HK-2 (cell line): ENCODE measurements around the gene GNPTG.

Experiments used
- DNase-seq: peaks from one replicate; pipeline ENCODE4 v3.0.0-alpha.2; 2018; ENCODE audit not compliant: unreplicated experiment

Gene GNPTG

DNA sequence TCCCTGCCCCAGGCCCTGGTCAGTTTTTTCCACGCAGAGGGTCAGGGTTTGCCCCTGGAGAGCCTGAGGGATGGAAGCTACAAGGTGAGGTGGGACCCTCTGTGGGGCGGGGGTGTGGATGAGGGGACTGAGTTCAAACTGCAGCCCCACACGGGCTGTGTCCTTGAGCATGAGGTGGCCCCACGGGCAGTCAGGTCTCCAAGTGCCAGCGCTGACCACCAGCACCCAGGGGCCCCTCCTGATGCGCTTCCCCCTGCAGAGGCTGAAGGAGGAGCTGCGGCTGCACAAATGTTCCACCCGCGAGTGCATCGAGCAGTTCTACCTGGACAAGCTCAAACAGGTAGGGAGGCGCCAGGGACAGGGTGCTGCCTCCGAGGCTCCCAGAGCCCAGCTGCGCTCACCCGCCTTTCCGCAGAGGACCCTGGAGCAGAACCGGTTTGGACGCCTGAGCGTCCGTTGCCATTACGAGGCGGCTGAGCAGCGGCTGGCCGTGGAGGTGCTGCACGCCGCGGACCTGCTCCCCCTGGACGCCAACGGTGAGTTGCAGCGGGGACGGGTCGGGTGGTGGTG lies 4.4 kb upstream of the GNPTG start:
- no peak for DNase-seq

DNA sequence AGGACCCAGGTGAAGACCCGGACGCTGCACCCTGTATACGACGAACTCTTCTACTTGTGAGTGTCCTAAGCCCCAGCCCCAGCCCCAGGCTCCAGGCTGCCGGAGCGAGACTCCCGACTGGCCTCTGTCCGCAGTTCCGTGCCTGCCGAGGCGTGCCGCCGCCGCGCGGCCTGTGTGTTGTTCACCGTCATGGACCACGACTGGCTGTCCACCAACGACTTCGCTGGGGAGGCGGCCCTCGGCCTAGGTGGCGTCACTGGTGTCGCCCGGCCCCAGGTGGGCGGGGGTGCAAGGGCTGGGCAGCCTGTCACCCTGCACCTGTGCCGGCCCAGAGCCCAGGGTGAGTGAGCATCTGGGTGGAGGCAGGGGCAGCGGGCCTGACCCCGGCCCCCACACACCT lies 3.8 kb upstream of the GNPTG start:
- no peak for DNase-seq

DNA sequence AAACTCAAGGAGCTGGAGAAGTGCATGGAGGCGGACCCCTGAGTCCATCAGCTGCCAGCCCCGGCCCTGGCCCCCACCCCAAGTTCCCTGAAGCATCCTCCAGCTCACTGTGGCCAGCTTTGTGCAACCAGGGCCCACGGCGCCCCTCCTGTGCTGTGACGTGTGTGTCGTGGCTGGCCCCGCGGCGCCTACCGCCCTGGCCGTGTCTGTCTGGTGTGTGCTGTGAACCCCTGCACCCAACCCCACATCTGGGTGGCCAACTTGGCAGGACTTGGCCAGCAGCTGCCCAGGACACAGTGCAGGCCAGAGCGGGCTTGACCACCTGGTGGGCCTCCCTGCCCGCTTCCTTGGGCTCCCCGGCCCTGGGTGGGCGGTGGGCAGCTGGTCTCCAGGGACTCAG lies 3.3 kb upstream of the GNPTG start:
- no peak for DNase-seq

DNA sequence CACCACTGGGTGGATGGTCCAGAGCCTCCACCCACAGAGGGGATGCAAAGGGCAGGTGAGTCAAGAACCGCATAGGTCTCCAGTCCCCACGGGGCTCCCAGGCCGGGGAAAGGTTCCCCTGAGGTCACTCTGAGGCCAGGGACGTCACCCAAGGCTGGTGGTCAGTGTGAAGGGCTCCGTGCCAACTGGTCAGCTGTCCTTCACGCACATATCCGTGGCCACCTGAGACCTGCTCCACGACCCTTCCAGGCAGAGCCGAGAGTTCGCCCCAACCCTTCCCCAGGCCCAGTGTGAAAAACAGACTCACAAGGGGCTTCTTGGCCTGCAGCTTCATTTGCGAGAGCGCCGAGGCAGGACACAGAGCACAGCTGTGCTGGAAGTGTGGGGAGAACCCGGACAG lies 2.8 kb upstream of the GNPTG start:
- DNase-seq: no peak

DNA sequence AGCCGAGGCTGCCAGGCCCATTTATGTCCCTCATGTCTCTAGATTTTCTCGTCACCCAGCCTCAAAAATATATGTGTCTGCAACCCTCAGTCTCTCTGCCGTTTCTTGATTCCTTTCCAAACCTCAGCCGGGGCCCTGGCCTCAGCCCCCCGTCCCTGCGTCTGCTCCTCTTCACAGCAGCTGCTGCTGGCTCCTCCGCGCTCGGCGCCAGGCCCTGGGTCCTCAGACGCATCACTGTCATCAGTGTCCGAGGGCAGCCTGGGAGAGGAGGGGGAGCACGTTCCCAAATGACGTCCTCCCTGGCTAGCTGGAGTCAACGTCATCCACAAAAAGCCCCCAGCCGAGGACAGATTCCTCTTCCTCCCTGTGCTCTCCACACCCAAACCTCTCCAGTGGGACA lies 2.4 kb upstream of the GNPTG start:
- DNase-seq: no peak

DNA sequence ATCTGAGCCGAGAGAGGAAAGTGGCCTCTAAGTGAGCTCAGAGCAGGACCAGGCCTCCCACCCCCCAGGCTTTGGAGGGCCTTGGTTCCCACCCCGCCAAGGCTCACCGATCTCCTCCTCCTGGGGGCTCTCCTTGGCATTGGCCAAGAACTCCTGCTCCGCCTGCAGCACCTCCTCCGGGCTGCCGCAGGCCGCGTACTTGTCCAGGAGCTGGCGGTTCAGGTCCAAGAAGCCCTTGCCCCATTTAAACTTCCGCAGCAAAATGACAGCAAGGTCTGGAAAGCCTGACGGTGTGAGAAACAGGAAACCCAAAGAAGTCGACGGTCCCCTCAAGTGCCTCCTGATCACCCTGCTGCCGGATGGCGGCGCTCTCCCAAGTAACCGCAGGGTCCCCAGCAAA lies 1.8 kb upstream of the GNPTG start:
- no peak for DNase-seq

DNA sequence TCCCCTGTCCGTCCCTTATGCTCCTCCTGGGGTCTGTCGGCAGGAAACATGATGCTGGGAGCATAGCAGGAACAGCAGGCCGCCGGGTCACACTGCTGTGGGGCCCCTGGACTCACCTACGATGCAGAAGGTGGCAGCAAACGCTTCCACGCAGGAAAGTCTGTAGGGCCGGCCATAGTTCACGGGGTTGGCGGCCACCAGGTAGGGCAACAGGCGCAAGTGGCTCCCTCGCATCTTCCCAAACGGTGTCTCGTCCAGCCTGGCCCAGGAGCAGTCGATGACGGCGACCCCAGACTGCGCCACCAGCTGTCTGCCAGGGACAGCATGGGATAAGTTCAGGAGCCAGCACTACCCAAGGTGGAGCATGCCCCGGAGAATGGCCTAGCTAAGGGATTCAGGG lies 1.0 kb upstream of the GNPTG start:
- DNase-seq: no peak

DNA sequence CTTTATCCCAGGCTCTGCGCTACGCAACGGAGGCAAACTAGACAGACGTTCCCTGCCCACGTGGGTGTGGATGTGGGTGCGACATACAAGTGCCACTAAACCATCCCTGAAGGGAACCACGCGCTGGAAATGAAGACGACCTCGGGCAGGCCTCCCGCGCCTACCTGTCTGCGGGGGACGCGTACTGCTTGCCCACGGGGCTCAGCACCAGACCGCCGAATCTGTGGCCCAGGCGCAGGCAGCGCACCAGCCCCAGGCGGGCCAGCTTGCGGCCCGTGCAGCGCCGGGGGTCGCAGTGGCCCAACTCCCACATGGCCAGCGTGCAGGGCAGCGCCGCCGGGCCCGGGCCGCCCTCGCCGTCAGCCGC lies 533 bp upstream of the GNPTG start:
- no peak for DNase-seq

DNA sequence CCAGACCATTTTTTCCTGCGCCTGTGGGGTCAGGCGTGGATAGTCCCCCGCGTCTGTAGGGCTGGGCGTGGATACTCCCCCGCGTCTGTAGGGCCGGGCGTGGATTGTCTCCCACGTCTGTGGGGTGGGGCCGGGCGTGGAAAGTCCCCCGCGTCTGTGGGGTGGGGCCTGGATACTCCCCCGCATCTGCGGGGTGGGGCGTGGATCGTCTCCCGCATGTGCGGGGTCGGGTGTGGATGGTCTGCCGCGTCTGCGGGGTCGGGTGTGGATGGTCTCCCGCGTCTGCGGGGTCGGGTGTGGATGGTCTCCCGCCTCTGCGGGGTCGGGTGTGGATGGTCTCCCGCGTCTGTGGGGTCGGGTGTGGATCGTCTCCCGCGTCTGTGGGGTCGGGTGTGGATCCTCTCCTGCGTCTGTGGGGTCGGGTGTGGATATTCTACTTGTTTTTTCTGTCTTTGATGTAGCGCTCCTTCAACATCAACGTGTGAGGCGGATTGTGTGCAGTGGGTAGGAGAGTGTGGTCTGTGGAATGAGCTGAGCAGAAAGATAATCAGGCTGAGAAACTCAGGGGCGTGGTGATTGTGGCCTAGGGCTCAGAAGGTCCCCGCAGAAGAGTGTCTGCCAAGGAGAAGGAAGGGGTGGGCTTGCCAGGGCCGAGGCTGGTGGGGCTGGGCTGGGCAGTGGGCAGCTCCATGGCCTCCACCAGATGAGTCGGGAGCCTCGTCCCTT lies 3.2 kb downstream of the GNPTG start:
- DNase-seq: no peak

DNA sequence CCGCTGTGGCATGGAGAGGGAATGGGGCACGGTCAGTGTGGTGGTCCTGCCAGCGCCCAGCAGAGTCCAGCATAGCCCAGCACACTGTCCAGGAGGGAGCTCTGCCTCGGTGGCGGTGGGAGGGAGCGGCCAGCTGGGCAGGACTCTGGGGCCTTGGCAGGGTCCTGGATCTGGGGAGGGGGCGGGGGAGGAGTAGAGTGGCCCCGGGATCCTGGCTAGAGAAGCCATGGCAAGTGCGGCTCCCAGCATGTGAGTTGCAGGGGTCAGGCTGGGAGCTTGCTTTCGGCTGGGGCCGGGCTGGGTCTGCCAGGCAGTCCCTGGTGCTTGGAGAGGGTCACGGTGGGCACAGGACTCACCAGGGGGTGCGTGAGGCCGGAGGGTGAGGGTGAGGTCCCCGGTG lies 3.9 kb downstream of the GNPTG start:
- DNase-seq: no peak

DNA sequence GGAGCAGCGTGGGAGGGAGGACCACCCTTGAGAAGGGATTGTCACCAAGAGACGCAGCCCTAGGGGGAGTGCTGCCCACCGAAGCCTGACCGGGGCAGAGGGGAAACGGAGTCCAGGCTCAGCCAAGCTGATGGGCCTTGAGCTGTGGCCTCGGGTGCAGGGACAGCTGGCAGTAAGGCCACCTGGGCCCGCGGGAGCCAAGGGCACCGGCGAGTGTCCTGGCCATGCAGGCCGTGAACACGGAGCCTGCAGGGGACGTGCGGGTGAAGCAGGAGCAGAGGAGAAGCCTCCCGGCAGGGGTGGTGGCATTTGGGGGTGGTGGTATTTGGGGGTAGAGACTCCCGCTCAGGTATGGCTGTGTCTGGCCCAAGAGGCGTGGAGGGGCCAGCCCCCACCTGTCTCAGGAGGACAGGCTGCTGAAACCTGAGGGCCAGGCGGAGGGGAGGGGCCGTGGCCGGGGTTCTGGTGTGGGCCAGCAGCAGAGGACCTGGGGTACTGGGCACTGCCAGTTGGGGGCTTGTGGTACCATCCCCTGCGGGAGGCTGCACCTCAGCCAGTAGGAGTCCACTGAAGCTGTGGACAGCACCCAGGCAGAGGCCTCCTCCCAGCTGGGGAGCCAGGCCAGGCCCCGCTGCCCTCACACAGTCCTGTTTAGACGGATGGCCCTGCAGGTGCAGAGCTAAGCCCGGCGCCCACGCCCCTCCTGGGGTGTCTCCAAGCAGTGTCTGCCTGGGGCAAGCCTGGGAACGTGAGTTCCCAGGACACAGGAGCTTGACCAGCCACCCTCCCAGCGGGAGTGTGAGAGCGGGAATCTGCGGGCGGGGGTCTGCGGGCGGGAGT lies 4.5 kb downstream of the GNPTG start:
- no peak for DNase-seq

DNA sequence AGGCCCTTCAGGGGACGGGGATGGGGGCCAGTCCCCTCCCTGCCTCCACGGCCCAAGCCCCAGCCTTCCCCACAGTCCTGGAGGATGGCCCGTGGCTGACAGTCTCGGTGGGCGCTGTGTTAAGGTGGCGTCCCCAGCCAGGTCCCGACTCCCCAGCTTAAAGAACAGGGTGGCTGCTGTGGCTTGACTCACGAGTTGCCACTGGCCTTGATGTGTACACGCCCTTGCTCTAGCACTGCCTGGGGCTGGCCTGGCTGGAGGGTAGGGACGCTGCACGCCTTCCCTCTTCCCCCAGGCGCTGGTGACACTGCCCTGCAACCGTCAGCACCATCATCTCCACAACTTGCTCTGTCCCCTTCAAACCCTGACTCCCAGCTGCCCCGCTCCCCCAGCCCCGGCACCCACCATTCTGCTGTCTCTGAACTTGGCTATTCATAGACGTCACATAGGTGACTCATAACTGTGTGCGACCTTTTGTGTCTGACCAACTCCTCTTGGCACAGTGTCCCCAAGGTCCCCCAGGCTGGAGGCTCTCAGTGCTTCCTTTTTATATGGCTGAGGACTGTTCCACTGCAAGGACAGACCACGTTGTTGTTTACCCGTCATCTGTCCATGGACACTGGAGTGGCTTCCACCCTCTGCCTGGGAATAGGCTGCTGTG lies 6.3 kb downstream of the GNPTG start:
- no peak for DNase-seq

DNA sequence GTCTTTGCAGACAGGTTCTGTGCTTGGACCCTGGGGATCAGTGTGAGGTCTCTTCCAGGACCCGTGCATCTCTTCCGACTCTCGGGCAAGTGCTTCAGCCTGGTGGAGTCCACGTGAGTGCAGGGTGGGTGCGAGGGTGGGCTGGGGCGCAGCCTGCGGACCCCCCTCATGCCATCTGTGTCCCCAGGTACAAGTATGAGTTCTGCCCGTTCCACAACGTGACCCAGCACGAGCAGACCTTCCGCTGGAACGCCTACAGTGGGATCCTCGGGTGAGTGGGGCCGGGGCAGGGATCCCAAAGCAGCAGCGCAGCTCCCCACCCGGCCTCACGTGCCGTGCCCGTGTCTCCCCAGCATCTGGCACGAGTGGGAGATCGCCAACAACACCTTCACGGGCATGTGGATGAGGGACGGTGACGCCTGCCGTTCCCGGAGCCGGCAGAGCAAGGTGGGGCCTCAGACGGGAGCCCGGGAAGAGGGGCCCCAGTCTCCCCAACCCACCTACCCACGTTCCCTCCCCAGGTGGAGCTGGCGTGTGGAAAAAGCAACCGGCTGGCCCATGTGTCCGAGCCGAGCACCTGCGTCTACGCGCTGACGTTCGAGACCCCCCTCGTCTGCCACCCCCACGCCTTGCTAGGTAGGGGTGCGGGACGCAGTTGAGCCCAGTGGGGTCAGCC lies 10.1 kb downstream of the GNPTG start:
- no peak for DNase-seq

DNA sequence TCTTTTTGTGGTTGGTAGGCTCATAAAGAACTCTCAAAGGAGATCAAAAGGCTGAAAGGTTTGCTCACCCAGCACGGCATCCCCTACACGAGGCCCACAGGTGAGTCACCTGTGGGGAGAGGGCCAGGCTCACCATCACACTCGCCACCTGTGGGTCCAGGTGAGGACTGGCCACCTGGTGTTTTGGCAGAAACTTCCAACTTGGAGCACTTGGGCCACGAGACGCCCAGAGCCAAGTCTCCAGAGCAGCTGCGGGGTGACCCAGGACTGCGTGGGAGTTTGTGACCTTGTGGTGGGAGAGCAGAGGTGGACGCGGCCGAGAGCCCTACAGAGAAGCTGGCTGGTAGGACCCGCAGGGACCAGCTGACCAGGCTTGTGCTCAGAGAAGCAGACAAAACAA lies 11.1 kb downstream of the GNPTG start:
- no peak for DNase-seq

DNA sequence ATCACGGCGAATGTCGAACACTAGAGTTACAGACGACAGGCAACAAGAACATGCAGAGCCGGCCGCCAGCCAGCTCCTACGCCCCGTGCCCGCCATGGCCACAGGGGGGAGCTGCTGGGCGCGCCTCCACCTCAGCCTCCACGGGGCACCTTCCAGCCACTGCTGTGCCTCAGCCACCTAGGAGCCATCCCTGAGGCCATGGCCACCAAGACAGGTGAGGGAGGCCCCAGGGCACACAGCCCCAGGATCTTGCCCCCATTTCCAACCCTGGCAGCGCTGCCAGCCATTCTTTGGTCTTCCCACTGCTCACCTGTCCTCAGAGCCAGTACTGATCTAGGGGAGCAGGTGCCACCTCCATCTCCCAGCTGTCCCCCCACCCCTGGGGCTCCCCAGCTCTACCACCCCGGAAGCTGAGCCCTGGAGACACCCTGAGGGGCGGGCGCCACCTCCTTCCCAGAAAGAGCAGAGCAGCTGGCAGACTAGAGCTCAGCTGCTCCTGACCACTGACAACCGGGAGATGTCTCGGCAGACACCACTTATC lies 11.8 kb downstream of the GNPTG start:
- DNase-seq: peak; percentile 33

DNA sequence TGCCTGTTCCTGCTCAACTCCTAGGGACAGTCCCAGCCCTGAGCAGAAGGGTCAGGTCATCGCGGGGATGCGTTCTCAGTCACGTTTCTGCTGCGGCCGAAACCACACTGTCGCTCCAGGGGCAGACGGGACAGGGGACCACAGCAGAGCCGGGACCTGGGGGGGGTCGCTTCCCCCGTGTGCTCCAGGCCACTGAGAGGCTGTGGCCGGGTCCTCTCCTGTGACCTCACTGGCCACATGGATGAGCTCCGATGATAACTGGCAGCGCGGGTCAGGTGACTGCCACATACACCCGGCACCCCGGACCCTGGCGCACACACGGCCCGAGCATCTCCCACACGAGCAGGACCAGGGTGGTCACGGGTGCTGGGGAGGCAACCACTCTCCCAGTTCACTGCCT lies 12.8 kb downstream of the GNPTG start:
- DNase-seq: no peak

DNA sequence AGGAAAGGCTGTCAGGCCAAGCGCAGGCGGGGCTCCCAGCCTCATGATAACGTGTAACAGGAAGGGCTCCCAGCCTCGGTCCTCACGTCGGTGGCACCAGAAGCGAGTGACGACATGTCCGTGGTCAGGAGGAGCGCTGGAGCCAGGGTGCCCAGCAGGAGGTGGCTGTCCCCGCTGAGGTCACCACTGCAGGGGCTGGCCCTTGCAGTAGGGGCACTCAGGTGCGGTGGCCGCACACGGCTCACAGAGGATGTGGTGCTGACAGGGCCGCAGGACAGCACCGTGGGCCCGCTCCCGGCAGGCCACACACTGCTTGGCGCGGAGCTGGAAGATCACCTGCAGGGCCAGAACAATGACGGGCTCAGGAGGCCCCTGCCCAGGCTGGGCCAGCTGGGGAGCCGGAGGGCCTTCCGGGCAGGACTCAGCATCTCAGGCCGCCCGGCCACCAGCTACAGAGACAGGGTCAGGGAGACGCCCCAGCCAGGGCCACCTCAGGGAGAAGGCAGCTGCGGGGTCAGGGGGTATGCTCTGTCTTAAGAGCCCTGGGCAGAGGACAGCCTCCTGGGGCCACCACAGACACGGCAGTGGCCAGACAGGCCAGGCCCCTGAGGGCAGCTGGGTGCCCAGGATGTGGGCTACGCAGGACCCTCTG lies 14.5 kb downstream of the GNPTG start:
- no peak for DNase-seq

DNA sequence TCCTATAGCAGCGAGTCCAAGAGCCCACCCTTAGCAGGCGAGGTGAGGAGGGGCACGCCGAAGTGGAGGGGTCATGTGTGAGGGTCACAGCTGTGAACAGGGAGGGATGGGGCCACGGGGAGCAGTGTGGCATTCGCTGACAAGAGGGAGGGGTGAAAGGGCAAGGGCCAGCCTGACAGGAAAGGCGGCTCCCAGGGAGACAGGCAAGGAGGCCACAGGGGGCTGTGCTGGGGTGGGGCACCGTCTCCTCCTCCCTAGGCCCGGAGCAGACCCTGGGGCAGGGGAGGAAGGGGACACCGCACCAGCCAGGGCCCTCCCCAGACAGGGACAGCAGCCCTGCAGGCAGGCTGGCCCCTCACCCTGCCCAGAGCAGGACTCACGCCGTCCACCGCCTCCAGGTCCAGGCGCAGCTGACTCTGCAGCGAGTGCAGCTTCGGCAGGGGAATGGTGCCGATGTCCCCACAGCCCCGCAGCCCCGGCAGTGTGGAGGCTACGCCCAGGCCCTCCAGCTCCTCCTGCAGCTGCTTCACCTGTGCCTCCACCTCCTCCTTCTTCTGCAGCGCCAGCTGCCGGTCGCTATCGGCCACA lies 15.1 kb downstream of the GNPTG start:
- DNase-seq: no peak

DNA sequence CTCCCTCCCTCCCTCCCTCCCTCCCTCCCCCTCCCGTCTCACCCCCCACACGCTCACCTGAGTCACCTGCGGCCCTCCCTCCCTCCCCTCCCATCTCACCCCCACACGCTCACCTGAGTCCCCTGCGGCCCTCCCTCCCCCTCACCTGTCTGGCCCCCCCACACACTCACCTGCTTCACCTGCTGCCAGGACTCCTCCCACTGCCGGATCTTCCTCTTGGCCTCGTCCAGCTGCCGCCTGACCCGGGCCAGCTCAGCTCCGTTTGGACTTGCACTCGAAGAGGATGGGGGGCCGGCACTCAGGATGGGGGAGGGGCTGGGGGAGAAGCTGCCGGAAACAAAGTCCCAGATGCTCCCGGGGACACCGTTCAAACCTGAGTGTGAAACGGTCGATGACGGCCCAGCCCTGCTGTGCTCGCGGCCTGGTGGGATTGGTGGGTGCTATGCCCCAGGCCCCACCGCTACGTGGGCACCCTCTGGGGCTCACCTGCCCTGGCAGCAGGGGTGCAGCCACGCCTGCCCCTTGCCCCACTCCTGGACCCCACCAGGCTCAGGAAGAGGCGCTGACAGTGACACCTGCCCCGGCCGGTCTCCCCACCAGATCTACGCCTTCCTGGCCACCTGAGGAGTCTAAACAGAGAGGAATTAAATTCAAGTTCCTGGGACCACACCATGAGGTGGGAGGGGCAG lies 15.9 kb downstream of the GNPTG start:
- DNase-seq: no peak
